Dedifferentiated amniotic fluid mesenchymal stem cell (primary cell): ENCODE results near the gene RFX3.

Source experiments
- DNase-seq: peaks from one replicate; pipeline ENCODE4 v3.0.0-alpha.2; 2016; ENCODE audit errors: extremely low spot score

The RFX3 gene

DNA sequence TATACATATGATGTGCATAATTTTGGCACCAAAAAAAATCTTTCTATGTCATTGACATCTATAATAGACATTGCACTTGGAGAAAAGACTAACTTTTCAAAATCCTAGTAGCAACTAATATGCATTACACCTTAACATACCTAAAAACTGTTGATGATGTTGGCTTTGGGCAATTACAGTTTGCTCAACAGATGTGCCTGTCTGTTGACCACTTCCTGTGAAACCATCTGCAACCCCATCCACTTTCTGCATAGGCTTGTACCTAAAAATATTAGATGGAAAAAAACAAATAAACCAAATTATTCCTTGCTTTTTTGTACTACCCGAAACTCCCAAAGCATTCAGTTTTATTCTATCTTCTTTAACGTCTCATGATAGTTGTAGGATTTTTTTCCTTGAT lies 248.6 kb downstream of the RFX3 start:
- DNase-seq, result no peak

DNA sequence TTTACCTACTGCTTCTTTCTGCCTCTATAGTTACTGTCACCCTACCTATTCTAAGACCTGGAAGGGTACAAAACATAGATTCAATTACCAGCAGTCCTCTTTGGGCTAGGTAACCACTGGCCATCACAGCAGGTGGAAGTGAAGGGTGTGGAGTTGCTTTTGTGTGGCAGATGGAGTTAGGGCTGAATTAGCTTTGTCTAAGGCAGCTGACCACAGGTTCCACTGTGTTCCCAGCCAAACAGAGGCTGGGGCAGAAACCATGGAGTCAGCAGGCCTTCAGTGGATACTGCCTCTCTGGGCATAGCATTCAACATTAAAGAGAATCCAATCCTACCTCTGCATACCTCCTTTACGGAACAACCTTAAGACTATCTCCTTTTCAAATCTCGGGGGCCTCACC lies 254.2 kb downstream of the RFX3 start:
- DNase-seq, result no peak

DNA sequence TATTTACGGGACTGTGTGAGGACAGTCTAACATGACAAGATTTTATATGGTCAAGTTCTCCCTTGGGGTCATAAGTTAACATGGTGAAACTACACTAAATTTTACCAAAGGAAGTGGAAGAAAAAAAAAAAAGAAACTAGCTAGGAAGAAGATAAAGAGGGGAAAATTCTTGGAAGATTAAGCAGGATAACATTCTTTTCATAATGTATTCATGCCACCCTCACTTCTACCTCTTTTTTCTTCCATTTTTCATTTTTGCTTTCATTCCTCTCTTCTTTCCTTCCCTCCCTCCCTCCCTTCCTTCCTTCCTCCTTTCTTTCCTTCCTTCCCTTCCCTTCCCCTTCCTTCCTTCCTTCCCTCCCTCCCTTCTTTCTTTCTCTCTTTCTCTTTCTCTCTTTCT lies 254.6 kb downstream of the RFX3 start:
- DNase-seq, result no peak

DNA sequence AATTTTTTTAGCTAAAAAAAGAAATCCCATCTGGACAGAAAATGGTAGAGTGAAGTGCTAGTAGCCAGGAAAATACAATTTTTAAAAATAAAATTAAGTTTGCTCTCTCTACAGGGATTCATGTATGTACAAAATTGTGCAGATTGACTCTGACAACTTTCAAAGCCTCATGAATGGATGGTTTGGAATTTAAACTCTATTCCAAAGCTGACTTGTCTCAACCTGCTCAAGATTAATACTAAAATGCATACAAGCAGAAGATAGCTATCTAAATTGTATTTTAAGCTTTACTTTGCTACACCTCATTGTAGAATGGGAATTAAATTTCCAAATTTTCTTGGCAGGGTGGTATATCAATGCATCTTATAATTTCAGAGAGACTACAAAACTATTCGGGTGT lies 257.6 kb downstream of the RFX3 start:
- no peak for DNase-seq

DNA sequence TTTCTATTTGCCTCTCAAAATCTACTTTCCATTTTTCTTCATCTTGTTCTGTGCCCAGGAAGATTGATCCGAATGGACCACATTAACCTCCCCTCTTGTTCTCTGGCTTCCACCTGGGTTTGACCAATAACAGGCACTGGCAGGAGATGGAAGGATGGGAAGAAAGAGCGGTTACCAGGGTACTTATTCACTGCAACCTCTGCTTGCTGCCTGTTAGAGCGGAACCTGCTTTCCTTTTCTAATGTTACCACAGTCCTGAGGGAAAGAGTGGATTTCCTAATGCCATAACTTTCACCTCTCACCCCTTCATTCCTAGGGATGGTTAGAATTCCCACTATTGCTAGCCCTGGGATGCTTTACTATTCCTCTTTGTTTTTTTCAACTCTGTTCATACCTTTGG lies 262.1 kb downstream of the RFX3 start:
- no peak for DNase-seq

DNA sequence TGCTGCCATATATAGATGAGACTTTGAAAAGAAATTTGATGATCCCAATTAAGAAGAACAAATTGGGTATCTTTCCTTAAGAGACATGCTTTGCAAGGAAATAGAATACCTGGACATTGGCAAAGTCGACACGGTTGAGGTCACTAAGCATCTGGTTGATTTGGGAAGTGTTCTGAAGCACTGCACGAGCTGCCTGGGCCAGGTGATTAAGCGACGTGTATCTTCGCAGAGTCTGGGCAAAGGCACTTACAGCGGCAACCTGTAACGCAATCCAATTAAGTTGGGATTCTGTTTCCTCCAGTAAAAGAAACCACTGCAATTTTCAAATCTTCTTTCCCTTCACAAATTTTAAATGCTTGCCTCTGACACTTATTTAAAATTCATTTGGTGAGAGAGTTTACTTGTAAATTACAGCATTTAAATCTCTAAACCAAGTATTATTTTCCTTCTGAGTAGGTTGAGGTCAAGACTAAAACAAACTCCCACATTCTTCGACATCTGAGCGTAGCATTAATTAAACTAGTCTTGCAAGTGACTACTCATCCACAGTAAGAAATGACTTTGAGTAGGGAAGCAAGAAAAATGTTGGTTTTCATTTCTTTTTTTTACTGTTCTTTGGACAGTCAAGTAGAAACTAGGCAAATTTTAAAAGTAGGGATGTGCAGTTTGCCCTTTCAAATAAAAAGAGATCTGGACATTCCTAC lies 262.8 kb downstream of the RFX3 start:
- no peak for DNase-seq

DNA sequence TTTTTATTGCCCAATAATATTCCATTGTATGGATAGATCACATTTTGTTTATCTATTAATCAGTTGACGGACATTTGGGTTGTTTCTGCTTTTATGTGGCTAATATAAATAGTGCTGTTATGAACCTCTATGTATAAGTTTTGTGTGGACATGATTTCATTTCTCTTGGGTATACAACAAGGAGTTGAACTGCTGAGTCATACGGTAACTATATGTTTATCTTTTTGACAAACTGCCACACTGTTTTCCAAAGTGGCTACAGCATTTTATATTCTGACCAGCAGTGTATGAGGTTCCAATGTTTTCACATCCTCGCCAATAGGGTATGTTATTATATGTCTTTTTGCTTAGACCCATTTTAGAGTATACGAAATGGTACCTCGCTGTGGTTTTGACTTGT lies 264.3 kb downstream of the RFX3 start:
- DNase-seq, result no peak

DNA sequence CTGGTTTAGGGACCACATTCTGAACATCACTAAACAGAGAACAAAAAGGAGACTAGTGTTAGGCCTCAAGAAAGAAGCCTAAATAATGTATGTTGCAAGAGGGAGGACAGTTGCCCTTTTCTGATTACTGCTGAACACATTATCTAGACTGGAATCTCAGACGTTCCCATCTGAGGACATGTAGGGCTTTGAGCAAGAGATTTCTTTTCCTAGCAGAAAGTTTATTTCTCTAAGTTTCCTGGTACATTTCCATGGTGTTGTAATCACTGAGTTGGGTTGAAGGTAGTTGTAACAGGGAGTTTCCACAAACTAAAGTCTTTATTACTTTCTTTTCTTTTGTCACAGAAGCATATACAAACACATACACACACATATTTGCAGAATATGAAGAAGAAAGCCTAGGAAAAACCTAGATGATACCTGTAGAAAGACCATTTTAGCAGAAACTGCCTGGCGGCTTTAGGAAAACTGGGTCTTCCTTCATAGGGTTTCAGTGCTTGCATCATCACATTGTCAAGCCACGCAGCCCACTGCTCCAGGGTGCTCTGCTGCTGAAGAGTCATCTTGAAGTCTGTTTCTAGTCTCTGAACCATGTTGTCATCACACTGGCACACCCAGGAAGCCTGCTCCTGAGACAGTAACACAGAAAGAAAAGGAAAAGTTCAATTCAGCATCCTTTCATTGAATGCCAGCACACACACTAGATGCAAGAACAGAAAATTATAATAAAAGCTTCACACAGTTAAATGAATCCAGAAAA lies 269.1 kb downstream of the RFX3 start:
- DNase-seq, result no peak

DNA sequence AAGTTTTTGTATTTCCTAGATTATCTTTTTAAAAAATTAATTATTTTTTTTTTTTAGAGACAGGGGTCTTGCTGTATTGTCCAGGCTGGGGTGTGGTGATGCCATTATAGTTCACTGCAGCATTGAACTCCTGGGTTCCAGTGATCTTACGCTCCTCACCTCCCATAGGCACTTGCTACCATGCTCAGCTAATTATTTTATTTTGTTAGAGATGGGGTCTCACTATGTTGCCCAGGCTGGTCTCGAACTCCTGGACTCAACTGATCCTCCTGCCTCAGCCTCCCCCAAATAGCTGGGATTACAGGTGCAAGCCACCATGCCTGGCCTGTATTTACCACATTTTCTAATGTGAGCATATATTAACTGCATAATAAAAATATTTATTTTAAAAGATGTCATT lies 274.5 kb downstream of the RFX3 start:
- no peak for DNase-seq

DNA sequence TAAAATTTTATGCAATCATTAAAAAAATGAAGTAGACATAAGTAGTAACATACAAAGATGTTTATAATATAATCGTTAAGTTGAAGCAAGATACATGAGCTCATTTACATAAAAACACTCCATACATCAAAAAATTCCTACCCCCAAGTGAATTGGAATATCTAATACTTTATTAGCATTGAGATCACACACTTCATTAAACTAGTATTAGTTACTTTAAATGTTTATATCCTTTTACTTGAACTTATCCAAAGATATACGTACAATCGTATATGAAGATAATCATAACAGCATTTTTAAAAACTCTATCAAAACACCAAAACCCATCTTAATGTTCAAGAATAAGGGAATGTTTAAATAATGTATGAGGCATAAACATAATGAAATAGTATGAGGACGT lies 275.1 kb downstream of the RFX3 start:
- DNase-seq, result no peak

DNA sequence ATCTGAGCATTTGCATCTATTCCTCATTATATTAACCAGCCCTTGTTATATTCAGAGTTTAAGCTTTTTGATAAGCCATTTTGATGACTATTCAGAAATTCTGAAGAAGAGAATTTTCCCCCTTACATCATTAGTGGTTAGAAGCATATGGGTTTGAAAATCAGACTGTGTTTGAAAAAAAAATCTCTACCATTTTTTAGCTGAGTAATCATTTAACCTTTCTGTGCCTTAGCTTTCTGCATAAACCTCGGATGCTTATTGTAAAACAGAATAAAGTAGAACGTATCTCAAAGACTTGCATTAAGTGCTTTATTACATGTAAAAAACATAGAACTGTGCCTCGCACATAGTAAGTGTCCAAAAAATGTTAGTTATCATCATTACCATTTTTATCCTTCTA lies 278.6 kb downstream of the RFX3 start:
- no peak for DNase-seq

DNA sequence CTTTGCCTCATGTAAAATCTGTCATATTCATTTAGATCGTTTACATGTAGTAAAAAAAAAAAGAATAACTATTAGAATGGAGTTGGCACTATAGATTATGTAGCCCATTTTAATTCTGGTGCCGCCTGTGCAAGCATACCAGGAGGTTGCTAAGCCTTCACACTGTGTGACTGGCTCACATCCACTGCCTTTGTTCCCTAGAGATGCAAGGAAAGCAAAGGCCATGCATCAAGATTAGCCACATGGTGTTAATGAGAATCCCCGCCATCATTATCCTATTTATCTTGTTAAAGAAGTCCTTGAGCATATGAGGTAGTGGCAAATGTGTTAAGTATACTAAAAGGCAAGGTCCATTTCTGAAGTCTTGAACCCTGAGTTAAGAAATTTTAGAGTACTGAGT lies 279.6 kb downstream of the RFX3 start:
- DNase-seq, result no peak

DNA sequence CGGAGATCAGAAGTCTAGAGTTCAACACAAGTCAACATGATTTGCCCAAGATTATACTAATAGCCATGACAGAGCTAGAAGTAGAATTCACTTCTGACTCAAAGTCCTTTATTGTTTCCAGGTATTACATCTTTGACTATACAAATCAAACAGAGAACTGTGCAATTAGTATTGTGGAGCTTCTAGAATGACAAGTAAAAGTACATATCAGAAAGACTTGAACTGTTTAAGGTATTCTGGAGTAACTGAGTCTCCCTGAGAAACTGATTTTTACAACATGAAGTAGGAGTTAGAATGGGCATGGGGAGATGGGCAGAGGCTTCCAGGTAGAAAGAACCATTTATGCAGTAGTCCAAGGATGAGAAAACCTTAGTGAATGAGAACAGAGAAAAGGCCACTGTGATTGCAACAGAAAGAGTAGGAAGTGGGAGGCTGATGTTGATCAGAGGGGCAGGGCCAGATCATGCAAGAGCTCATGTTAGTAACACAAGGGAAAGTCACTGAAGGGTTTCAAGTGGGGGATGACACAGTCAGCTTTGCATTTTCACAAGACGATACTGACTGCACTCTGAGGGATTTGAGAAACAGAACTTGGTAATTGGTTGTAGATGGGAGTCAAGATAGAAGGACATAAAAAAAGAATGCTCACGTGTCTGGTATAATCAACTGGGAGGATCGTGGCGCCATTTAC lies 280.7 kb downstream of the RFX3 start:
- no peak for DNase-seq

DNA sequence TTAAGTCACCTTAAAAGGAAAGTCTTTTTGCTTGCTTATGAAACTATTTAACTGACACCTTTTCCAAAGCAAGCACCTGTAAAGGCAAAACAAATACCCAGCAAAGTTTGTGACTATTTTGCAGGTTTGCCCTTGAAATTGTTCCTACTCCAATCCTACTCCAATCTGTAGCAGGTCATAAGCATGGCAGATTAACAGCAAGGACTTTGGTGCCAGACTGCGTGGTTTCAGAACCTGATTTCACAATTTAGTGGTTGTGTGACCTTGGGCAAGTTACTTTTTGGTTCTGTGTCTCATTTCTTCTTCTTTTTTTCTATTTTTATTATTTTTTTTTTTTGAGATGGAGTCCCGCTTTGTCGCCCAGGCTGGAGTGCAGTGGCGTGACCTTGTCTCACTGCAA lies 282.1 kb downstream of the RFX3 start:
- DNase-seq, result no peak

DNA sequence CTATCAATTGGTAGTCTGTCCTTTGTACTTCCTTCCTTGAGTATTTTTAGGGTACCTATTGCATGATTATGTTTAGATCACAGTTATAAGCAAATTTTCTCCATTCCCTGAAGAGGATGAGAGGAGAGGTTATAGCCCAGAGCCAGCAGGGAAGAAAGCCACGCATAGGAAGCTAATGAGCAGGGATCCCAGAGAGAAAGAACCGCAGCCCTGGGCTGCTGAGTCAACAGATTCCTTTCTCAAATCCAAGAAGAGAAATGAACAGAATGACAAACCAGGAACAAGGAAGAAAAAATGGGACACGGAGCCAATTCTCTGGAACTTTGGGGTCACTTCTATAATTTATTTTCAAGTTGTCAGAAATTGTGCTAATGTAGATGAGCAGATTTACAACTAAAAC lies 284.5 kb downstream of the RFX3 start:
- no peak for DNase-seq

DNA sequence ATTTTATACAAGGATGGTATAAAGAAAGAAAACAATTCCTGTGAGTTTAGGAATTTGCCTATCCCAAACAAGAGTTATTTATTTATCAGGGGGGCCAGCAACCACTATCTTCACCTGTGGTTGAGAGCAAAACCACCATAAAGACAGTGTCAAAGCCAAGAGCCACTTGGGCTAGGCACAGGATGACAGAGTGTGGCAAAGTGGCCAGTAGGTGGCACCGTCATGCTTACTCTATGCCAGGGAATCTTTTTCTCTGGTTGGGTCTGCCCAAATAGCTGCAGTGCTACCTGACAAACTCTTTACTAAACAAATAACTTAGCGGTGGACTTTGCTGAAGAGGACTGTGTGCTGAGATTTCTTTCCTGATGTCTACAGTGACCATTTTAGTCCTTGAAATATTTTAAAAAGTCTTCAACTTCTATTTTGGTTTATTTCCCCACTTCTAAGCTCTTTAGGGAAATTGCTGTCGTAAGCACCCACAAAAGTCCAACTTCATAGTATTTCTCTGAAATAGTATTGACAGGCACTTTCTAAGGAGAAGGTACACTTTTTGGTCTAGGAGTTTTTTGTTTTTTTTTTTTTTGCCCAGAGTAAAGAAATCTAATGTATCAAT lies 285.0 kb downstream of the RFX3 start:
- DNase-seq, result peak; percentile 38

DNA sequence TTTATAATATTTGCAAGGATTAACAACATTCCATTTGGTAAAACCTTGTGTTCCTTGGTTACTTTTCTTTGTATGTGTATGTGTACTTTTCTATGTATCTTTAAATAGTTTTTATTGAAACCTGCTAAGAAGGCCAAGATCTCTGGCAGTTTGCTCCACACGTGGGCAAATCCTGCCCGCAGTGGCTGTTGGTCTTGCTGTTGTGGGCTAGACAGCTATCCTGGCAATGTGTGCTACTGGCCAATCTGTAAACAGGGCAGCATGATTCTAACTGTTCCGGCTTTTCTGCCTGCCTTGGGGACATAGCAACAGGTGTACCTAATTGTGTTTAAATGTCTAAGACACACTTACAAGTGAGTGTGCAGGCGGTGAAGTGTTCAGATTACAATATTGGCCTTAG lies 286.6 kb downstream of the RFX3 start:
- DNase-seq, result no peak

DNA sequence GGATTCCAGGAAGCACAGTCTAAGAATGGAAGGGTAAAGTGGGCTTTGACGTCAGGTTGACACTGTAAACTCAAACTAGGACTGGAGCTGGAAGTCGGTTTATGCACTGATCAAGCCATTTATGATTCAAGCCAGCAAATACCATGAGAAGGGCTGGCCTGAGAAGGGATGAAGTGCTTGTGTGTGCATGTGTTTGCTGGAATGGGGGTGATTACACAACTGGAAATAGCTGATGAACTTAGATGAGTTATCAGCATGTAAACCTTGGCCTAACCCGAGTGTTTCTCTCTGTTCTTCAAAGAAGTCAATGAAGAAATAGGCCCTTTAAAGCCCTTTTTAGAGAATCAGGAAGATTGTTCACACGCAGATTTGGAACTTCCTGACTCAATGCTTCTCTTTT lies 287.6 kb downstream of the RFX3 start:
- DNase-seq, result no peak

DNA sequence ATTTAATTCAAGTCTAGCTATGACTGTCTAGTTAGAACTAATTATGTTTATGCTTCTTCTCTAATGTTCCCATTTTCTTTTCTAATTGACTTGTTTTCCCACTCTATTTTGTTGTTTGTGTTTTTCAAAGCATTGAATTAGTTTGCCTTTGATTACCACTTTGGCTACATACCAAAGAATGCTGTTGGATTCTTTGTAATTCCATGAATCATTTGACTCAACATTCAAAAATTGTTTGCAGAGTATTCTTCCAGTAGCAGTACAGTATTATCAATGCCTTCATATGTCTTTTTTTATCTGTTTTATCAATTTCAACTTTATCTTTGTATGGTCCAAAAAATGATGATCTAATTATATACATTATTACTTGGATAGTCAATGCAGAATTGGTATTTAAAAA lies 288.7 kb downstream of the RFX3 start:
- DNase-seq, result no peak

DNA sequence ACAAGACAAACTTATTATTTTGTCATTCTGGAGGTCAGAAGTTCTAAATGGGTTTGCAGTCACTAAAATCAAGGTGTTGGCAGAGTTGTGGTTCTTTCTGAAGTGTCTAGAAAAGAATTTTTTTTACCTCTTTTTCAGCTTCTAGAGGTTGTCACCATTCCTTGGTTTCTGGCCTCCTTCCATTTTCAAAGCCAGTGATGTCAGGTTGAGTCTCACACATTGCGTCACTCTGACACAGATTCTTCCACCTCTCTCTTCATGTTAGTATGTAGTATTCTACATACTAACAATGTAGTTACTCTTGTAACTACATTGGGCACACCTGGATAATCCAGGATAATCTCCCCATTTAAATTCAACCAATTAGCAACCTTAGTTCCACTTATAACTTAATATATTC lies 290.3 kb downstream of the RFX3 start:
- no peak for DNase-seq

DNA sequence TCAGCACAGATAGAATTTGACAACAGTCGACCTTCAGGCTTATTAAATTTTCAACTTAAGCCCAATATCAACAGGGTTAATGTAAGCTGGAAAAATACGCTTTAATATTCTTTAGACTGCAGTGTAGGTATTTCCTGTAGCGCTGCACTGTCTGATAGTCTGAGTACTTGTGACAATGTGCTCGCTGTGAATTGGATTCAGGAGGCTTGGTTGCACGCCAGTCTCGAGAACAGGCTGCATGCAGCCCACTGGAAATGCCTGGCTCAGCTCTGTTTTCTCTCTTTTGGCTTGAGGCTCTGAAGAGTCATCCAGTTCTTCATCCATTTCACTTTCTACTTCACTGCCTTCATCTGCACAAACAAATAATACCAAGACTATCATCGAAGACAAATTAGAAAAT lies 300.9 kb downstream of the RFX3 start:
- DNase-seq, result no peak

DNA sequence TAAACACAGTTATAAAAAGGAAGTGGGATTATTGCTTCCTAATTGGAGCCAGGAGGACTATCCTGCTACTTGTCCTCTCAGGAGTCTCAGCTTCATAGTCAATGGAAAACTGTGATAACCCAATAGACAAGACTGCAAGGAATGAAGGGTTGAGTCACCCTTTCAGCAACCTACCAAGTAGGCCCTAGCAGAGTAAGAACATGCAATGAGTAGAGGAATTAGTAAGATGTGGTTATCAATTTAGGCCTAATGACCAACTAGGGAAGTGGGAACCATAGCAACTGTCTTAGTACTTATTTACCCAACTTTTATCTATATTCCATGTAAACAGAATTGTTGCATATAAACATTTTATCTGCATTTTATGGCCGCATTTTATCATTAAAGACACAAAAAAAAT lies 310.1 kb downstream of the RFX3 start:
- DNase-seq, result no peak

DNA sequence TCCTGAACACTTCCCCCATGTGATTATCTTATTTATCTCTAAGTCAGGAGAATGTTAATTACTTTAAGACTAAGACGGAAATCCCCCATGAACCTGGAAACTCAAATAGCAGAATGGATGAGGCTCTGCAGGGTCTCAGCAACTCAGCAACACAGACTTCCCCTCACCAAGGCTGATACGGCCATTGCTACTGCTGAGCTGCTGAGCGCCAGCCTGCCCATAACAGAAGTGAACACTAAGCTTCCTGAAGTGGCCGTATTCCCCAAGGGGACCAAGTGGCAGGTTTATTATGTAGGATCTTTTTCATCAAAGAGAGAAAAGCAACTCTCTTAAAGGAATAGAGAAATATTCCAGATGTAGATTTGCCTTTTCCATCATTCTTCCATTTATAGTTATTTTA lies 311.1 kb downstream of the RFX3 start:
- no peak for DNase-seq
